HEK293 (cell line): ENCODE data around the gene CLCN2.
A peak's percentile ranks its signal among the peaks of the same experiment; 100 is the strongest.

Experiments used
- BCL11B ChIP-seq: fragments of 450-650 bp; formaldehyde crosslinking; IDR thresholded peaks from 2 replicates; pipeline ENCODE4 v1.5.1; 2016; ENCODE audit warnings: low read depth, missing biosample characterization, missing genetic modification characterization
- GLIS2 ChIP-seq: fragments of 450-650 bp; formaldehyde crosslinking; IDR thresholded peaks from 2 replicates; pipeline ENCODE4 v1.5.1; 2016; ENCODE audit warnings: missing biosample characterization, missing genetic modification characterization
- HOXC10 ChIP-seq: sonication (generic); formaldehyde crosslinking; IDR thresholded peaks from 2 replicates; pipeline ENCODE4 v1.8.1; 2023; ENCODE audit warnings: mild to moderate bottlenecking, missing genetic modification reagents
- KLF1 ChIP-seq: fragments of 450-650 bp; formaldehyde crosslinking; IDR thresholded peaks from 2 replicates; pipeline ENCODE4 v1.5.1; 2016; ENCODE audit warnings: missing biosample characterization, missing genetic modification characterization
- KLF9 ChIP-seq: fragments of 450-650 bp; formaldehyde crosslinking; IDR thresholded peaks from 2 replicates; pipeline ENCODE4 v1.5.1; 2016; ENCODE audit warnings: missing biosample characterization, missing genetic modification characterization, low read depth
- OSR2 ChIP-seq: fragments of 450-650 bp; formaldehyde crosslinking; IDR thresholded peaks from 2 replicates; pipeline ENCODE4 v1.5.1; 2016; ENCODE audit warnings: missing biosample characterization, missing genetic modification characterization
- SCRT1 ChIP-seq: fragments of 450-650 bp; formaldehyde crosslinking; IDR thresholded peaks from 2 replicates; pipeline ENCODE4 v1.5.1; 2016; ENCODE audit warnings: missing biosample characterization, missing genetic modification characterization, borderline replicate concordance
- ZBTB8A ChIP-seq: fragments of 450-650 bp; formaldehyde crosslinking; IDR thresholded peaks from 2 replicates; pipeline ENCODE4 v1.5.1; 2016; ENCODE audit warnings: missing biosample characterization, missing genetic modification characterization
- ZFHX2 ChIP-seq: fragments of 450-650 bp; formaldehyde crosslinking; conservative IDR thresholded peaks from 2 replicates; pipeline ENCODE4 v1.5.1; 2016; ENCODE audit warnings: missing biosample characterization, missing genetic modification characterization
- ZFP37 ChIP-seq: fragments of 450-650 bp; formaldehyde crosslinking; IDR thresholded peaks from 2 replicates; pipeline ENCODE4 v1.5.1; 2016; ENCODE audit warnings: missing biosample characterization, missing genetic modification characterization
- ZNF223 ChIP-seq: fragments of 450-650 bp; formaldehyde crosslinking; IDR thresholded peaks from 2 replicates; pipeline ENCODE4 v1.5.1; 2016; ENCODE audit warnings: missing biosample characterization, missing genetic modification characterization
- ZNF350 ChIP-seq: fragments of 450-650 bp; formaldehyde crosslinking; IDR thresholded peaks from 2 replicates; pipeline ENCODE4 v1.5.0; 2017; ENCODE audit warnings: missing biosample characterization, mild to moderate bottlenecking, missing genetic modification characterization
- ZNF433 ChIP-seq: fragments of 450-650 bp; formaldehyde crosslinking; IDR thresholded peaks from 2 replicates; pipeline ENCODE4 v1.5.1; 2016; ENCODE audit warnings: missing biosample characterization, missing genetic modification characterization, low read depth
- ZNF510 ChIP-seq: fragments of 450-650 bp; formaldehyde crosslinking; IDR thresholded peaks from 2 replicates; pipeline ENCODE4 v1.5.1; 2018; ENCODE audit warnings: mild to moderate bottlenecking, missing genetic modification characterization, missing biosample characterization; ENCODE audit not compliant: insufficient replicate concordance
- ZNF544 ChIP-seq: fragments of 450-650 bp; formaldehyde crosslinking; IDR thresholded peaks from 2 replicates; pipeline ENCODE4 v1.5.0; 2017; ENCODE audit warnings: missing biosample characterization, missing genetic modification characterization
- ZNF596 ChIP-seq: fragments of 450-650 bp; IDR thresholded peaks from 2 replicates; pipeline ENCODE4 v1.5.0; 2018; ENCODE audit warnings: missing biosample characterization, mild to moderate bottlenecking, missing genetic modification characterization, moderate library complexity
- ZNF670 ChIP-seq: fragments of 450-650 bp; formaldehyde crosslinking; IDR thresholded peaks from 2 replicates; pipeline ENCODE4 v1.5.1; 2016; ENCODE audit warnings: missing biosample characterization, missing genetic modification characterization, low read depth
- ZNF701 ChIP-seq: fragments of 450-650 bp; formaldehyde crosslinking; IDR thresholded peaks from 2 replicates; pipeline ENCODE4 v1.5.1; 2016; ENCODE audit warnings: missing biosample characterization, missing genetic modification characterization
- ZNF776 ChIP-seq: fragments of 450-650 bp; formaldehyde crosslinking; IDR thresholded peaks from 2 replicates; pipeline ENCODE4 v1.5.0; 2017; ENCODE audit warnings: missing biosample characterization, missing genetic modification characterization, borderline replicate concordance
- ZNF777 ChIP-seq: fragments of 450-650 bp; formaldehyde crosslinking; IDR thresholded peaks from 2 replicates; pipeline ENCODE4 v1.5.1; 2017; ENCODE audit warnings: missing biosample characterization, missing genetic modification characterization, borderline replicate concordance
- TF ChIP-seq, protein P1 (sequence below): fragments of 450-650 bp; formaldehyde crosslinking; IDR thresholded peaks from 2 replicates; pipeline ENCODE4 v1.5.1; 2016; ENCODE audit warnings: missing biosample characterization, missing genetic modification characterization
- TF ChIP-seq, protein P2 (sequence below): fragments of 450-650 bp; formaldehyde crosslinking; IDR thresholded peaks from 2 replicates; pipeline ENCODE4 v1.5.1; 2017; ENCODE audit warnings: missing biosample characterization, missing genetic modification characterization
- TF ChIP-seq, protein P3 (sequence below): fragments of 450-650 bp; formaldehyde crosslinking; IDR thresholded peaks from 2 replicates; pipeline ENCODE4 v1.5.1; 2016; ENCODE audit warnings: missing biosample characterization, missing genetic modification characterization
- TF ChIP-seq, protein P4 (sequence below): fragments of 450-650 bp; formaldehyde crosslinking; IDR thresholded peaks from 2 replicates; pipeline ENCODE4 v1.5.1; 2016; ENCODE audit warnings: missing biosample characterization, missing genetic modification characterization
- TF ChIP-seq, protein P5 (sequence below): fragments of 450-650 bp; formaldehyde crosslinking; IDR thresholded peaks from 2 replicates; pipeline ENCODE4 v1.5.1; 2016; ENCODE audit warnings: missing biosample characterization, missing genetic modification characterization, low read depth
- TF ChIP-seq, protein P6 (sequence below): fragments of 450-650 bp; formaldehyde crosslinking; IDR thresholded peaks from 2 replicates; pipeline ENCODE4 v1.5.1; 2016; ENCODE audit warnings: missing biosample characterization, missing genetic modification characterization
- TF ChIP-seq, protein P7 (sequence below): fragments of 450-650 bp; formaldehyde crosslinking; IDR thresholded peaks from 2 replicates; pipeline ENCODE4 v1.5.1; 2016; ENCODE audit warnings: missing biosample characterization, missing genetic modification characterization

Gene CLCN2

DNA sequence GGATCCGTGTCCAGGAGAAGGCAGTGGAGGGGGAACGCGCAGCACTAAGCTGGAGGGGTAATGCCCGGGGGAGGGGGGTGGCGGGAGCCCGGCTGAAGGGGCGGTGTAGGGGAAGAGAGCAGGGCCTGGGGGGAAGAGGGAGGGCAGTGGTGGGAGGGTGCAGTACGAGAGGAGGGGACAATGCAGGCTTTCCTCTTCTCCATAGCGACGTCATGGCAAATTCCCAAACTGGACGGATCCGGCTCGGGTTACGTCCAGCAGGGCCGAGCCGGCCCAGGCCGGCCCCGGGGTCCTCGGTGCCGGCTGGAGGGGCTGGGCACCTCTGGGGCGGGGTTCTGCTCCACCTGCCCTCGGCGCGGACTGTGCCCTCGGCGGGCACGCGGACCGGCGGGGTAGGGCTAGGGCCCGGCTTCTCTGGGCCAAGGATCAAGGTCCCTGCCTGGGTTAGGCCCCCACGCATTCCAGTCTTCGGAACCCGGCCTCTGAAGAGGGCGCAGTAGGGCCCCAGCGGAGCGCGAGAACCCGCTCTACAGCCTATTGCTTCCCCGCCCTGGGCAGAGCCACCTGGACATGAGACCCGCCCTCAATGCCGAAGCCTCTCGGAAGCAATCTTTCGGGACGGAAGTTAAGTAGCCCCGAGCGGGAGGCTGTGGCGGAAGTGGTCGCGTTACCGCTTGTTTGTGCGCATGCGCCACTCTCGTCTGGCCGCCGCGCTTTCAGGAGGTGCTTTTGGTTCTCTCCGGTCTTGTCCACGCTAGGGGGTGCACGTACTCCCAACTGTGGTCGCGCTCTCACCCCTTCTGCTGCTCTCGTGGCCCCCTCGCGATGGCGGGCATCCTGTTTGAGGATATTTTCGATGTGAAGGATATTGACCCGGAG, 1.5 kb upstream of the CLCN2 start (continued):
- no peak for TF ChIP-seq ZNF223 (tag by site-specific recombination)
- TF ChIP-seq, protein P1, sequence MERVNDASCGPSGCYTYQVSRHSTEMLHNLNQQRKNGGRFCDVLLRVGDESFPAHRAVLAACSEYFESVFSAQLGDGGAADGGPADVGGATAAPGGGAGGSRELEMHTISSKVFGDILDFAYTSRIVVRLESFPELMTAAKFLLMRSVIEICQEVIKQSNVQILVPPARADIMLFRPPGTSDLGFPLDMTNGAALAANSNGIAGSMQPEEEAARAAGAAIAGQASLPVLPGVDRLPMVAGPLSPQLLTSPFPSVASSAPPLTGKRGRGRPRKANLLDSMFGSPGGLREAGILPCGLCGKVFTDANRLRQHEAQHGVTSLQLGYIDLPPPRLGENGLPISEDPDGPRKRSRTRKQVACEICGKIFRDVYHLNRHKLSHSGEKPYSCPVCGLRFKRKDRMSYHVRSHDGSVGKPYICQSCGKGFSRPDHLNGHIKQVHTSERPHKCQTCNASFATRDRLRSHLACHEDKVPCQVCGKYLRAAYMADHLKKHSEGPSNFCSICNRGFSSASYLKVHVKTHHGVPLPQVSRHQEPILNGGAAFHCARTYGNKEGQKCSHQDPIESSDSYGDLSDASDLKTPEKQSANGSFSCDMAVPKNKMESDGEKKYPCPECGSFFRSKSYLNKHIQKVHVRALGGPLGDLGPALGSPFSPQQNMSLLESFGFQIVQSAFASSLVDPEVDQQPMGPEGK (tag by site-specific recombination) = peak; percentile 87
- TF ChIP-seq ZNF701 = no peak
- peak; percentile 89; the same call in 1 of the 2 replicates for TF ChIP-seq ZFP37 (tag by site-specific recombination)
- no peak for TF ChIP-seq OSR2 (tag by site-specific recombination)
- TF ChIP-seq, protein P2, sequence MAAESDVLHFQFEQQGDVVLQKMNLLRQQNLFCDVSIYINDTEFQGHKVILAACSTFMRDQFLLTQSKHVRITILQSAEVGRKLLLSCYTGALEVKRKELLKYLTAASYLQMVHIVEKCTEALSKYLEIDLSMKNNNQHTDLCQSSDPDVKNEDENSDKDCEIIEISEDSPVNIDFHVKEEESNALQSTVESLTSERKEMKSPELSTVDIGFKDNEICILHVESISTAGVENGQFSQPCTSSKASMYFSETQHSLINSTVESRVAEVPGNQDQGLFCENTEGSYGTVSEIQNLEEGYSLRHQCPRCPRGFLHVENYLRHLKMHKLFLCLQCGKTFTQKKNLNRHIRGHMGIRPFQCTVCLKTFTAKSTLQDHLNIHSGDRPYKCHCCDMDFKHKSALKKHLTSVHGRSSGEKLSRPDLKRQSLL = 0 out of 2 replicates have a peak, but pooled peaks have one; percentile 34
- TF ChIP-seq HOXC10 (CRISPR knock-in tag) = no peak
- TF ChIP-seq, protein P3, sequence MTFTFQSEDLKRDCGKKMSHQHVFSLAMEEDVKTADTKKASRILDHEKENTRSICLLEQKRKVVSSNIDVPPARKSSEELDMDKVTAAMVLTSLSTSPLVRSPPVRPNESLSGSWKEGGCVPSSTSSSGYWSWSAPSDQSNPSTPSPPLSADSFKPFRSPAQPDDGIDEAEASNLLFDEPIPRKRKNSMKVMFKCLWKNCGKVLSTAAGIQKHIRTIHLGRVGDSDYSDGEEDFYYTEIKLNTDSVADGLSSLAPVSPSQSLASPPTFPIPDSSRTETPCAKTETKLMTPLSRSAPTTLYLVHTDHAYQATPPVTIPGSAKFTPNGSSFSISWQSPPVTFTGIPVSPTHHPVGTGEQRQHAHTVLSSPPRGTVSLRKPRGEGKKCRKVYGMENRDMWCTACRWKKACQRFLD = no peak
- peak; percentile 28 for TF ChIP-seq BCL11B (tag by site-specific recombination)
- TF ChIP-seq KLF1 (tag by site-specific recombination) = peak; percentile 42; the same call in 1 of the 2 replicates
- TF ChIP-seq, protein P4, sequence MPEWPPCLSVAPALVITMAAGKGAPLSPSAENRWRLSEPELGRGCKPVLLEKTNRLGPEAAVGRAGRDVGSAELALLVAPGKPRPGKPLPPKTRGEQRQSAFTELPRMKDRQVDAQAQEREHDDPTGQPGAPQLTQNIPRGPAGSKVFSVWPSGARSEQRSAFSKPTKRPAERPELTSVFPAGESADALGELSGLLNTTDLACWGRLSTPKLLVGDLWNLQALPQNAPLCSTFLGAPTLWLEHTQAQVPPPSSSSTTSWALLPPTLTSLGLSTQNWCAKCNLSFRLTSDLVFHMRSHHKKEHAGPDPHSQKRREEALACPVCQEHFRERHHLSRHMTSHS = no peak
- peak; percentile 98 for TF ChIP-seq GLIS2 (tag by site-specific recombination)
- TF ChIP-seq ZBTB8A (tag by site-specific recombination) = peak; percentile 92
- no peak for TF ChIP-seq ZNF433 (tag by site-specific recombination)
- TF ChIP-seq SCRT1 (tag by site-specific recombination) = no peak
- no peak for TF ChIP-seq ZNF350
- TF ChIP-seq ZFHX2 = no peak
- no peak for TF ChIP-seq ZNF776 (tag by site-specific recombination)
- peak; percentile 43; the same call in 1 of the 2 replicates for TF ChIP-seq ZNF777
- TF ChIP-seq KLF9 = 0 out of 2 replicates have a peak, but pooled peaks have one; percentile 12
- no peak for TF ChIP-seq ZNF510
- TF ChIP-seq ZNF596 (tag by site-specific recombination) = 0 out of 2 replicates have a peak, but pooled peaks have one; percentile 14
- TF ChIP-seq, protein P5, sequence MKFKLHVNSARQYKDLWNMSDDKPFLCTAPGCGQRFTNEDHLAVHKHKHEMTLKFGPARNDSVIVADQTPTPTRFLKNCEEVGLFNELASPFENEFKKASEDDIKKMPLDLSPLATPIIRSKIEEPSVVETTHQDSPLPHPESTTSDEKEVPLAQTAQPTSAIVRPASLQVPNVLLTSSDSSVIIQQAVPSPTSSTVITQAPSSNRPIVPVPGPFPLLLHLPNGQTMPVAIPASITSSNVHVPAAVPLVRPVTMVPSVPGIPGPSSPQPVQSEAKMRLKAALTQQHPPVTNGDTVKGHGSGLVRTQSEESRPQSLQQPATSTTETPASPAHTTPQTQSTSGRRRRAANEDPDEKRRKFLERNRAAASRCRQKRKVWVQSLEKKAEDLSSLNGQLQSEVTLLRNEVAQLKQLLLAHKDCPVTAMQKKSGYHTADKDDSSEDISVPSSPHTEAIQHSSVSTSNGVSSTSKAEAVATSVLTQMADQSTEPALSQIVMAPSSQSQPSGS (tag by site-specific recombination) = peak; percentile 75
- TF ChIP-seq ZNF670 (tag by site-specific recombination) = no peak
- TF ChIP-seq, protein P6, sequence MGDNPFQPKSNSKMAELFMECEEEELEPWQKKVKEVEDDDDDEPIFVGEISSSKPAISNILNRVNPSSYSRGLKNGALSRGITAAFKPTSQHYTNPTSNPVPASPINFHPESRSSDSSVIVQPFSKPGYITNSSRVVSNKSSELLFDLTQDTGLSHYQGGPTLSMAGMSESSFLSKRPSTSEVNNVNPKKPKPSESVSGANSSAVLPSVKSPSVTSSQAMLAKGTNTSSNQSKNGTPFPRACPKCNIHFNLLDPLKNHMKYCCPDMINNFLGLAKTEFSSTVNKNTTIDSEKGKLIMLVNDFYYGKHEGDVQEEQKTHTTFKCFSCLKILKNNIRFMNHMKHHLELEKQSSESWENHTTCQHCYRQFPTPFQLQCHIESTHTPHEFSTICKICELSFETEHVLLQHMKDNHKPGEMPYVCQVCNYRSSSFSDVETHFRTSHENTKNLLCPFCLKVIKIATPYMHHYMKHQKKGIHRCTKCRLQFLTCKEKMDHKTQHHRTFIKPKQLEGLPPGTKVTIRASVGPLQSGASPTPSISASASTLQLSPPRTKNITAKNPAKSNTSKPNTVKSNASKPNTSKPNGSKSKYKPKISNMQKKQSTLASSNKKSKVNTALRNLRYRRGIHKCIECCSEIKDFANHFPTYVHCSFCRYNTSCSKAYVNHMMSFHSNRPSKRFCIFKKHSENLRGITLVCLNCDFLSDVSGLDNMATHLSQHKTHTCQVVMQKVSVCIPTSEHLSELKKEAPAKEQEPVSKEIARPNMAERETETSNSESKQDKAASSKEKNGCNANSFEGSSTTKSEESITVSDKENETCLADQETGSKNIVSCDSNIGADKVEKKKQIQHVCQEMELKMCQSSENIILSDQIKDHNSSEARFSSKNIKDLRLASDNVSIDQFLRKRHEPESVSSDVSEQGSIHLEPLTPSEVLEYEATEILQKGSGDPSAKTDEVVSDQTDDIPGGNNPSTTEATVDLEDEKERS (tag by site-specific recombination) = no peak
- TF ChIP-seq, protein P7, sequence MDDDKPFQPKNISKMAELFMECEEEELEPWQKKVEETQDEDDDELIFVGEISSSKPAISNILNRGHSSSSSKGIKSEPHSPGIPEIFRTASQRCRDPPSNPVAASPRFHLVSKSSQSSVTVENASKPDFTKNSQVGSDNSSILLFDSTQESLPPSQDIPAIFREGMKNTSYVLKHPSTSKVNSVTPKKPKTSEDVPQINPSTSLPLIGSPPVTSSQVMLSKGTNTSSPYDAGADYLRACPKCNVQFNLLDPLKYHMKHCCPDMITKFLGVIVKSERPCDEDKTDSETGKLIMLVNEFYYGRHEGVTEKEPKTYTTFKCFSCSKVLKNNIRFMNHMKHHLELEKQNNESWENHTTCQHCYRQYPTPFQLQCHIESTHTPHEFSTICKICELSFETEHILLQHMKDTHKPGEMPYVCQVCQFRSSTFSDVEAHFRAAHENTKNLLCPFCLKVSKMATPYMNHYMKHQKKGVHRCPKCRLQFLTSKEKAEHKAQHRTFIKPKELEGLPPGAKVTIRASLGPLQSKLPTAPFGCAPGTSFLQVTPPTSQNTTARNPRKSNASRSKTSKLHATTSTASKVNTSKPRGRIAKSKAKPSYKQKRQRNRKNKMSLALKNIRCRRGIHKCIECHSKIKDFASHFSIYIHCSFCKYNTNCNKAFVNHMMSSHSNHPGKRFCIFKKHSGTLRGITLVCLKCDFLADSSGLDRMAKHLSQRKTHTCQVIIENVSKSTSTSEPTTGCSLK (tag by site-specific recombination) = no peak
- TF ChIP-seq ZNF544 (tag by site-specific recombination) = no peak
